ENCODE data around the gene ZDHHC11.

ZDHHC11 gene

DNA sequence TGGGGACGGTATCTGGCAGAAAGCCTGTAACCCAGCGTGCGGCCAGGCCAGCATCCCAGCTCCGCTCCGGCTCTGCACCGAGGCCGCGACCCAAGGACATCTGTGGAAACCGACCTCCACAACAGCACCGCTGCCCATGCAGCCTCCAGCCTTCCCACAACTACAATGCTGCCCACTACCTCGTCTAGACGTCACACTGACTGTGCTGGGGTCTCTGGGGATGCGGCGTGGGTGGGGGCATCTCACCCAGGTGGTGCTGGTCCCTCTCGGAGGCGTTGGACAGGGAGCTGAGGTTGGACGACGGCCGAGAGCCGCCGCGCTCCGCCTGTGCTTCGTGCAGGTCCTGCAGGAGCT, 14.4 kb upstream of the ZDHHC11 start:
- Histone ChIP-seq H3K4me1 (ENCODE audit: control insufficient read depth, low read length) (no peaks in the 10 kb centered on the region), H3K27ac (ENCODE audit: low read depth, low read length) (no peak overlapping the region), H3K4me2 (ENCODE audit: low read length) (no peak overlapping the region), H4K20me1 (ENCODE audit: control insufficient read depth, insufficient read depth, low read depth, low read length) (peaks cover 3% of the 10 kb centered on the region; the same call in 1 of the 2 replicates), H3K79me2 (ENCODE audit: control insufficient read depth, low read length) (no peaks in the 10 kb centered on the region), H3K36me3 (ENCODE audit: control insufficient read depth, low read length) (peaks cover 75% of the 10 kb centered on the region), H3K9me3 (ENCODE audit: control insufficient read depth, insufficient read depth, low read length) (no peaks in the 10 kb centered on the region), H3K4me3 (ENCODE audit: low read length) (no peak overlapping the region), H3K27me3 (ENCODE audit: control insufficient read depth, low read length) (no peaks in the 10 kb centered on the region), H3K9me2 (replicated peaks; ENCODE audit: control insufficient read depth, low read length) (no peaks in the 10 kb centered on the region), H3F3A (ENCODE audit: control insufficient read depth, insufficient read depth) (no peaks in the 10 kb centered on the region)
- TF ChIP-seq, protein P1, sequence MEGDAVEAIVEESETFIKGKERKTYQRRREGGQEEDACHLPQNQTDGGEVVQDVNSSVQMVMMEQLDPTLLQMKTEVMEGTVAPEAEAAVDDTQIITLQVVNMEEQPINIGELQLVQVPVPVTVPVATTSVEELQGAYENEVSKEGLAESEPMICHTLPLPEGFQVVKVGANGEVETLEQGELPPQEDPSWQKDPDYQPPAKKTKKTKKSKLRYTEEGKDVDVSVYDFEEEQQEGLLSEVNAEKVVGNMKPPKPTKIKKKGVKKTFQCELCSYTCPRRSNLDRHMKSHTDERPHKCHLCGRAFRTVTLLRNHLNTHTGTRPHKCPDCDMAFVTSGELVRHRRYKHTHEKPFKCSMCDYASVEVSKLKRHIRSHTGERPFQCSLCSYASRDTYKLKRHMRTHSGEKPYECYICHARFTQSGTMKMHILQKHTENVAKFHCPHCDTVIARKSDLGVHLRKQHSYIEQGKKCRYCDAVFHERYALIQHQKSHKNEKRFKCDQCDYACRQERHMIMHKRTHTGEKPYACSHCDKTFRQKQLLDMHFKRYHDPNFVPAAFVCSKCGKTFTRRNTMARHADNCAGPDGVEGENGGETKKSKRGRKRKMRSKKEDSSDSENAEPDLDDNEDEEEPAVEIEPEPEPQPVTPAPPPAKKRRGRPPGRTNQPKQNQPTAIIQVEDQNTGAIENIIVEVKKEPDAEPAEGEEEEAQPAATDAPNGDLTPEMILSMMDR (IDR thresholded peaks at IDR 0.05; ENCODE audit: low read depth, low read length, poor library complexity, severe bottlenecking): no peak
- TF ChIP-seq EZH2phosphoT487 (IDR thresholded peaks at IDR 0.05; ENCODE audit: borderline replicate concordance, low read length): no peak

DNA sequence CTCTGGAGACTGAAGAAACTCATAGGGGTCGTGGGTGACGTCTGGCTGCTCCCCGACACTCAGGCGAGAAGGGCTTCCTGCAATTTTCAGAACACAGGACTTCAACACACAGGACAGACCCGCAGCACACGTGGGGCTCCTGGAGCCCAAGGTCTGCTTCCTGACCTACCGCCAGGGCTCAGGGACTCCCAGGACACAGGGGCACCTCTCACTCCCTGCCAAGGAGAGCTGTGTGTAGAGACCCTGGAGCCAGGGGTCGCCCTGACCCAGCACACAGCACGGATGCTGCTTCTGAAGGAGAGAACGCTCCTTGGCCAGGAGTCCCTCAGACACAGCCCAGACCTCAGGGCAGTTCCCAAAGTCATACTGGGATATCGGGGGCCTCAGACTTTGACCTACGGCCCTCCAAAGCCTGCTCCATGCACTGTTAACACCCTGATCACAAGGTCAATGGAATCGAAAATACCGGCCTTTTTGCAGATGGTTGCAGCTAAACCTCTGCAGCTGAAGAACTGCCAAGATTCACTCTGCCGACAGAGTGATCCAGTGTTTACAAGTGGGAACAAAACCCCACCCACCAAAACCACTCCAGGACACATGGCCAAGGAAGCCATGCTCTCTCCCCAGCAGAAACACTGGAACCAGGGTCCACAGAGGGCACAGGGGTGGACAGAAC, 13.8 kb upstream of the ZDHHC11 start:
- H3K79me2 ChIP-seq (ENCODE audit: control insufficient read depth, low read length): no peaks in the 10 kb centered on the region
- H3K4me2 ChIP-seq (ENCODE audit: low read length): no peak overlapping the region
- no peaks in the 10 kb centered on the region for H3K27me3 ChIP-seq (ENCODE audit: control insufficient read depth, low read length)
- H3K4me1 ChIP-seq (ENCODE audit: control insufficient read depth, low read length): no peaks in the 10 kb centered on the region
- H3K4me3 ChIP-seq (ENCODE audit: low read length): no peak overlapping the region
- peaks cover 3% of the 10 kb centered on the region; the same call in 1 of the 2 replicates for H4K20me1 ChIP-seq (ENCODE audit: control insufficient read depth, insufficient read depth, low read depth, low read length)
- no peak for TF ChIP-seq EZH2phosphoT487 (IDR thresholded peaks at IDR 0.05; ENCODE audit: borderline replicate concordance, low read length)
- H3K9me3 ChIP-seq (ENCODE audit: control insufficient read depth, insufficient read depth, low read length): no peaks in the 10 kb centered on the region
- H3K9me2 ChIP-seq (replicated peaks; ENCODE audit: control insufficient read depth, low read length): no peaks in the 10 kb centered on the region
- H3F3A ChIP-seq (ENCODE audit: control insufficient read depth, insufficient read depth): no peaks in the 10 kb centered on the region
- H3K27ac ChIP-seq (ENCODE audit: low read depth, low read length): no peak overlapping the region
- H3K36me3 ChIP-seq (ENCODE audit: control insufficient read depth, low read length): peaks cover 71% of the 10 kb centered on the region

DNA sequence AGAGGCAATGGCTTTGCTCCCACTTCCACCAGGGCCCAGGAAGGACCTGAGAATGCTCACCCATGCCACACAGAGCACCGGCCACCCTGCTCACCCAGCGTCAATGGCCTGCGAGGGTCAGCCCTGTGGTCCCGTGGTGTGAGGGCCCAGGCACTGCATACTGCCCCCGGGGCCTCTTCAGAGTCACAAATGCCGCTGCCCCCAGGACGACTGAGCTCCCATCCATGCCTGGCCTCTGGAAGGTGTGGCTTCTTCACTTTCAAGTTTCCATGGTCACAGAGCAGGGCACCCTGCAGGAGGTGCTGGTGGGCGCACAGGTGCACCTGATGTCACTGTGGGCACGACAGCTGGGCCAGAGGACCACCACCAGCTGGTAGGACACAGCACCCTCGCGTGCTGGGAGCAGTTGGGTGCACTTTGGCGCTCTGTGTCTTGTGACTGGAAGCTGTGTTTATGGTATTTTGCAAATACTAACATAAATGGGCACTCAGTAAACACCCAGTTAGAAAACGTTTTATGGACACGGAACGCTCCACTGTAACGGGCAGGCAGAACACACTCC, 12.5 kb upstream of the ZDHHC11 start:
- Histone ChIP-seq H3F3A (ENCODE audit: control insufficient read depth, insufficient read depth) (no peaks in the 10 kb centered on the region), H3K79me2 (ENCODE audit: control insufficient read depth, low read length) (no peaks in the 10 kb centered on the region), H3K4me3 (ENCODE audit: low read length) (no peak overlapping the region), H3K9me2 (replicated peaks; ENCODE audit: control insufficient read depth, low read length) (no peaks in the 10 kb centered on the region), H3K27me3 (ENCODE audit: control insufficient read depth, low read length) (no peaks in the 10 kb centered on the region), H3K9me3 (ENCODE audit: control insufficient read depth, insufficient read depth, low read length) (no peaks in the 10 kb centered on the region), H3K4me1 (ENCODE audit: control insufficient read depth, low read length) (no peaks in the 10 kb centered on the region), H3K27ac (ENCODE audit: low read depth, low read length) (no peak overlapping the region), H3K4me2 (ENCODE audit: low read length) (no peak overlapping the region), H3K36me3 (ENCODE audit: control insufficient read depth, low read length) (peaks cover 58% of the 10 kb centered on the region), H4K20me1 (ENCODE audit: control insufficient read depth, insufficient read depth, low read depth, low read length) (peaks cover 3% of the 10 kb centered on the region; the same call in 1 of the 2 replicates)
- TF ChIP-seq EZH2phosphoT487 (IDR thresholded peaks at IDR 0.05; ENCODE audit: borderline replicate concordance, low read length): no peak
- TF ChIP-seq, protein P1 (IDR thresholded peaks at IDR 0.05; ENCODE audit: low read depth, low read length, poor library complexity, severe bottlenecking): no peak

All from DOHH2 (cell line).